T-helper 2 cell treated with Interferon-gamma antibody and Interleukin-4, amounts not matched to agents 100 ng/mL and 5 ng/mL, for 36 hours (primary cell): ENCODE results near the gene ADCY2. TPM values are rescaled to one million over a fixed set of nuclear protein-coding genes. Genes with fewer than 3 reads are reported as not detected.

Experiments
- intact Hi-C: fragments of 100-400 bp; cut with micrococcal nuclease; formaldehyde crosslinking; loops from one replicate; pipeline ENCODE4 v1.15.1; 2023
- total RNA-seq: library from RNA; stranded (reverse); gene quantifications from 2 replicates; pipeline ENCODE4 v1.2.3, GENCODE V29; 2022

ADCY2 gene
- total RNA-seq, 1 donor from 2014 or later: not detected

DNA sequence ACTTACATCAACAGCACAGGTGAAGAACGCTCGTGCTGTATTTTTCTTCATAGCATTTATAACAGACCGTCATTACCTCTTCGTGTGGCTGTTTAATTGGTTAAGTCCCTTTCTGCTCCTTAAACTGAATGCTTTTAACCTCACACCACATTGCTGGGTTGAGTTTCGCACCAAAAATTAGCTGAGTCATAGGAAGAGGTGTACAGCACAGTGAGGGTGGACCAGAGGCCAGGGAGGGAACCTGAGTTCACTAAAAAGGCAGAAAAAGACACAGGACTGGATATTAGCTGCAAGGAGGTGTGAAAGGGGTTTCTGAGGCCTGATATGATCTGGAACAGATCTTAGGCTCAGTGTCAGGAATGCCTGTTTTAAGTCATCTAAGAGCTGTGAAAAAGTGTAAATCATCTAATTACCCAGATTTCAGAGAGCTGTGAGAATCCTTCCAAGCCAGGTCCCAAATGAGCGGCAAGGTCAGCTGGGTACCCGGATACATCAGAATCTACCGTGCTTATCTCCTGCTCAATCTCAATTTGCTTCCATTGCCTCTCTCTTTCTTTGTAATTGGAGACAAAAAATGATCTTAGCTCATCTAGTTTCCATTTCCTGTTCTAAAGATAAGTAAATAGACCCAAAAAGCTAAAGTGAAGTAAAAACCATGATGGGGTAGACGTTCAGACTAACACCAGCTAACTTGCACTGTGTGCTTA is 462.1 kb downstream of the ADCY2 start:
- intact Hi-C loops: loop anchor here (1.0 to 10.0 kb wide), 9 partner anchors 11 to 1483 kb away; partner anchors contain the start of genes FASTKD3, MED10, MTRR and NSUN2

- intact Hi-C loops: loop anchor here (5.0 kb wide), 1 partner anchor 1254 kb away; no protein-coding TSS in a partner anchor
Measured at GRCh38 chr5:7866196-7866595, 470.3 kb downstream of the ADCY2 start.

GRCh38 chr5:7867260-7867659 is 471.3 kb downstream of the ADCY2 start:
- intact Hi-C loops: loop anchor here (5.0 kb wide), 1 partner anchor 1255 kb away; no protein-coding TSS in a partner anchor

GRCh38 chr5:7868427-7868772 is 472.5 kb downstream of the ADCY2 start:
- intact Hi-C loops: loop anchor here (2.0 to 5.0 kb wide), 2 partner anchors 1156 to 1256 kb away; partner anchors contain the start of gene TENT4A

GRCh38 chr5:7868773-7869473 is 473.0 kb downstream of the ADCY2 start, which contains the start of the genes FASTKD3 and MTRR:
TSS of gene FASTKD3 (minus strand) at chr5:7869031. CDS start at chr5:7868083, 948 bp downstream.
TSS of gene MTRR (plus strand) at chr5:7869148. CDS start at chr5:7870795, 1,647 bp downstream.
- intact Hi-C loops: loop anchor here (1.0 to 5.0 kb wide), 3 partner anchors 11 to 1257 kb away; partner anchors contain the start of gene TENT4A

DNA sequence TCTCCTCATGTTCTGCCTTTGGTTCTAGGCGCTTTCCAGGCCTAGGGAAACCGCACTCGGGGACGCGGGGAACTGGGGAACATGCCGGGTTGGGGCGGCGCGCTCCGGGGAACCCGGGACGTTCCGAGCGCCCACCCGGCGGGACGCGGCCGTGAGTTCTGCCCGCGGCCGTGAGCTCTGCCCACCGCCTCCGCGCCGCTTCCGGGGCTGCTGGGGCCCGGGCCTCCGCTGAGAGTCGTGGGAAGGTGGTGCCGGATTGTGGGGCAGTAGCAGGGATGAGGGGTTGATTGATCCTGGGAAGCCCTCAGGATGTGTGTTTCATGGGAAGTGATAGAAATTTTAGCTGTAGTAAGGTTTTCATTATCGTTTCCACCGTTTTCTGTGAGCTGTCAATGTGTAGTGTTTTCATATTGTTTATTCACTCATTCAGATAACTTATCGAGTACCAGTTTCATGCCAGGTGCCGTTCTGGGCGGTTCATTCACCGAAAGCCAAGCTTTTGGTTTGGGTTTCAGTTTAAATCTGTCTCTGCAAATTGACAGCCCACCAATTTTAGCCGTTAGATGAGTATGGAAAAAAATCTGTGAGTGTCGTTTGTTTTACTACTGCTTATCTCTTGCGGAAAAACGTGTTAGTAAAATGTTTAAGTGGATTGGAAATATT is 473.7 kb downstream of the ADCY2 start:
- intact Hi-C loops: loop anchor here (1.0 to 5.0 kb wide), 3 partner anchors 11 to 1257 kb away; partner anchors contain the start of gene TENT4A

DNA sequence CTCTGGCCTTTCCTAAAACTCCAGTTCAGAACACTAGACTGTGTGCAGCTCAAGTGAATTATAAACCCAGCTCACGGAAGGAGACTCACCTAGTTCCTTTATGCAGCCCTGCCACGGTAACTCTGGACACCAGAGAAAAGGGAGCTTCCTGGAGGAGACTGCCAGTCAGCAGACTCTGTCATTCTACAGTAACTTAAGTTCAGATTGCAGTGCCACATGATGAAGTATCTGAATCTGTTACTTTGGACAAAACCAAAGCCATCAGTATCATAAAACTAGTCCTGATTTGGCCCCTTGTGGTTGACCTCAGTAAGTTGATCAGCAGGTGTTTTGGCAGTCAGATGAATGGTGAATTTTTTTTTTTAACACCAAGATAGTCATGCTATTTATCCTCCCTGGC is 475.7 kb downstream of the ADCY2 start:
- intact Hi-C loops: no loop called here

- intact Hi-C loops: no loop called here
Measured at GRCh38 chr5:7872517-7873130, 476.7 kb downstream of the ADCY2 start.

- intact Hi-C loops: no loop called here
Measured at GRCh38 chr5:7873216-7873615, 477.3 kb downstream of the ADCY2 start.

GRCh38 chr5:7874639-7875038 is 478.7 kb downstream of the ADCY2 start:
- intact Hi-C loops: no loop called here

DNA sequence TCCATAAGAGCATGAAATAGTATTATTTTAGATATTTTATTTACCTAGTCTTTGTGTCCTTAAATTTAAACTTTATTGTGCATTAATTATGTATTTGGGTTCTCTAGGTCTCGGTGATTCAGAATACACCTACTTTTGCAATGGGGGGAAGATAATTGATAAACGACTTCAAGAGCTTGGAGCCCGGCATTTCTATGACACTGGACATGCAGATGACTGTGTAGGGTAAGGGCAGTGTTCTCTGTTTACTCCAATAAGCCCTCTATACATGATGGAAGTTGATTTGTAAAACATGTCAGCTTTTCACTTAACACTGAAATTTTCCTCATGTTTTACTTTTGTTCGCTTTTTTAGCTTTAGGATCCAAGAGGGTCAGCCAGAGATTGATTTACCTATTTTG is 479.2 kb downstream of the ADCY2 start:
- intact Hi-C loops: no loop called here

- intact Hi-C loops: no loop called here
Measured at GRCh38 chr5:7876867-7877266, 480.9 kb downstream of the ADCY2 start.

- intact Hi-C loops: no loop called here
Measured at GRCh38 chr5:7877851-7878250, 481.9 kb downstream of the ADCY2 start.

GRCh38 chr5:7878381-7878873 is 482.5 kb downstream of the ADCY2 start:
- intact Hi-C loops: no loop called here
